Activated T-cell treated with anti-CD3 and anti-CD28 coated beads, Interleukin-2, amount 50 U/mL, for 48 hours (primary cell): Measurements from ENCODE around the gene FAM221A.
"Not testable (repeated sequence)": the region's sequence is repeated elsewhere in the genome, so short reads cannot be mapped to it uniquely, and the experiment has no call there.

Experiments
- DNase-seq, 2 experiments: peaks; one replicate each; pipeline ENCODE4 v3.0.0-alpha.2; 2020

FAM221A gene

GRCh38 chr7:23709081-23709750, 29.2 kb downstream of the FAM221A start:
- no peak for DNase-seq

GRCh38 chr7:23710000-23710399, 30.0 kb downstream of the FAM221A start, which contains the start of gene STK31:
TSS of gene STK31 (plus strand) at chr7:23710219. CDS start at chr7:23710286, 67 bp downstream.
- DNase-seq = no peak

- no peak for DNase-seq
These were observed 32.6 kb downstream of the FAM221A start for GRCh38 chr7:23712368-23713284.

- DNase-seq = no peak
These were observed 33.5 kb downstream of the FAM221A start for GRCh38 chr7:23713285-23714149.

- DNase-seq = no peak
These were observed 34.1 kb downstream of the FAM221A start for GRCh38 chr7:23714150-23714464.

GRCh38 chr7:23714579-23714978, 34.6 kb downstream of the FAM221A start:
- DNase-seq = no peak

GRCh38 chr7:23715099-23715498, 35.1 kb downstream of the FAM221A start:
- no peak for DNase-seq

- DNase-seq = no peak
These were observed 37.8 kb downstream of the FAM221A start for GRCh38 chr7:23717788-23718187.

GRCh38 chr7:23721456-23721855, 41.5 kb downstream of the FAM221A start:
- no peak for DNase-seq

- not testable (repeated sequence) for DNase-seq
These were observed 42.7 kb downstream of the FAM221A start for GRCh38 chr7:23722587-23723216.

GRCh38 chr7:23724113-23724512, 44.1 kb downstream of the FAM221A start:
- DNase-seq = not testable (repeated sequence)

GRCh38 chr7:23742051-23742450, 62.1 kb downstream of the FAM221A start:
- DNase-seq = no peak

GRCh38 chr7:23743226-23743625, 63.2 kb downstream of the FAM221A start:
- no peak for DNase-seq

GRCh38 chr7:23746629-23747028, 66.6 kb downstream of the FAM221A start:
- DNase-seq = no peak

- no peak for DNase-seq
These were observed 71.9 kb downstream of the FAM221A start for GRCh38 chr7:23751852-23752251.
